K562 treated with DMSO at 1 percent for 4 hours (cell line): Measurements from ENCODE around the gene CTSG. TPM values are rescaled to one million over a fixed set of nuclear protein-coding genes. Genes with fewer than 3 reads are reported as not detected.

ENCODE experiments used
- total RNA-seq: library from RNA; unstranded; fragments of 300-600 nt; gene quantifications from 2 replicates; pipeline ENCODE4 v1.2.3, GENCODE V29; 2022; ENCODE audit not compliant: insufficient read depth

Gene CTSG, protein sequence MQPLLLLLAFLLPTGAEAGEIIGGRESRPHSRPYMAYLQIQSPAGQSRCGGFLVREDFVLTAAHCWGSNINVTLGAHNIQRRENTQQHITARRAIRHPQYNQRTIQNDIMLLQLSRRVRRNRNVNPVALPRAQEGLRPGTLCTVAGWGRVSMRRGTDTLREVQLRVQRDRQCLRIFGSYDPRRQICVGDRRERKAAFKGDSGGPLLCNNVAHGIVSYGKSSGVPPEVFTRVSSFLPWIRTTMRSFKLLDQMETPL
- total RNA-seq, result not detected in 2 replicates

DNA sequence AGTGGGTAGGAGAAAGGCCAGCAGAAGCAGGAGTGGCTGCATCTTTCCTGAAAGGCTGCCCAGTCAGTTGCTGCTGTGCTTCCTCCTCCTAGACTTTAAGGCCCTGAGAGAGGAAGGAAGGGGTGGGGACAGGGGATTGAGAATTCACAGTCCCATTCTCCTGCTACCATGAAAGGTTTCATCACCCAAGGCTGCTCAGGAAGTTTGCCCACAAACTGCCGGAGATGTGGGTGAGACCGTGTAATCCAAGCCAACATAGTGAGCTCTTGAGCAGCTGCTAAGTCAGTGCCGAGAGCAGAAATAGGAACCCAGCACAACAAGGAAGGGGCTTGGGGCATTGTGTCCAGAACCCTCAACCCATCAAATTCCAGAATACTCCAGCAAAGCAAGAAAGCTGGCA is at the start of gene CTSG:
Gene CTSG (minus strand): TSS at position 69 of the 400 bp plus-strand sequence. CDS start 27 bp downstream, at position 42.

DNA sequence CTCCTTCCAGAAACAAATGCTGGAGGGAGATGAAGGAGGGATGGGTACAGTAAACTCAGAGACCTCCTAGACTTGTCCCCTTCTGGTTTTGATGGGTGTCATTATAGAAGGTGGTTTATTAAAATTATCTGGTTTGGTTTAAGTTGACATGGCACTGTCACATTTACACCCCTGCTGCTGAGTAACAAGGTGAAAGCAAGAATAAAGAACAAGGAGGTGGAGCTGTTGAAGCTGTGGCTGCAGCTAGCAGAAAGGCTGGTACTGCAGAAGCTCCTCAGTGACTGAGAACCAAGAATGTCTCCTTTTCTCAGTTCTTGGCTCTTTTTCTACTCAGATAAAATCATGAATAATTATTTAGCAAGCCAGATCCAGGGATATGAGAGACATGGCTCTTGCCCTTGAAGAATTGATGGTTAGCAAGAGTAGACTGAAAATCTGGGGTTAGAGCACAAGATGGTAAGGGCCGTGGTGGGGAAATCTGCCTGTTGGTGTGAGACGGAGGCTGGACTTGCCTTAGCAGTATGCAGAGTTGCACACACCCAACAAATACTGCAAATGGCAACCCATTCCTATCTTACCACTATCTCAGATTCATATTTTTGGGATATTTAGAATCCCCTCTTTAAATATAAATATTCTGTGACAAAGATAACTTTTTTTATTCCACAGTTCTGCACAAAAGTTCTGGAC is 33.8 kb upstream of the CTSG start, which contains the start of gene GZMH:
Gene GZMH (minus strand): TSS at position 31 of the 690 bp plus-strand sequence. CDS start 72 bp downstream, outside the sequence.

Other genes starting within 250 kb of the CTSG start
- gene ADCY4, start 241.2 kb downstream of the CTSG start, total RNA-seq, result 0.59 TPM in 1 of 2 replicates, not detected in the other
- not detected in 2 replicates for gene RIPK3, start 236.3 kb downstream of the CTSG start, total RNA-seq
- gene NFATC4, start 208.1 kb downstream of the CTSG start, total RNA-seq, result 2.9 and 5.1 TPM in 2 replicates
- gene NYNRIN, start 177.2 kb downstream of the CTSG start, total RNA-seq, result 0.94 and 1.3 TPM in 2 replicates
- gene CBLN3, start 146.6 kb downstream of the CTSG start, total RNA-seq, result 0.71 TPM in 1 of 2 replicates, not detected in the other
- 24.9 and 30.8 TPM in 2 replicates for gene KHNYN, start 146.3 kb downstream of the CTSG start, total RNA-seq
- gene SDR39U1, start 133.5 kb downstream of the CTSG start, total RNA-seq, result 51.9 and 69.4 TPM in 2 replicates
- gene CMA1, start 68.0 kb downstream of the CTSG start, total RNA-seq, result not detected in 2 replicates
- 2.0 TPM in 1 of 2 replicates, not detected in the other for gene GZMH, start 33.4 kb upstream of the CTSG start, total RNA-seq
- not detected in 2 replicates for gene GZMB, start 57.9 kb upstream of the CTSG start, total RNA-seq